GM12892 (cell line): ENCODE measurements around the gene POLR3B.

Source experiments
- DNase-seq: peaks from one replicate; pipeline ENCODE4 v3.0.0; 2011; ENCODE audit not compliant: insufficient read length
- FAIRE-seq: peaks from 2 replicates; lab custom pipeline; 2011; peaks lifted over from hg19 to GRCh38; lab: Jason Lieb, UNC
- POLR2A ChIP-seq: IDR thresholded peaks from 2 replicates; pipeline ENCODE4 v1.6.1; 2011; ENCODE audit warnings: low read depth, low read length, control low read depth
- POLR2AphosphoS5 ChIP-seq: IDR thresholded peaks from 2 replicates; pipeline ENCODE4 v1.6.1; 2011; ENCODE audit warnings: low read depth, low read length, control low read depth
- TAF1 ChIP-seq: IDR thresholded peaks from 2 replicates; pipeline ENCODE4 v1.6.1; 2011; ENCODE audit warnings: low read depth, mild to moderate bottlenecking, control low read depth, low read length, borderline replicate concordance

POLR3B gene

GRCh38 chr12:106492857-106493256, 135.3 kb downstream of the POLR3B start:
- DNase-seq (no peak), FAIRE-seq (no peak)
- TF ChIP-seq POLR2AphosphoS5 (no peak), POLR2A (no peak), TAF1 (no peak)

- DNase-seq (no peak), FAIRE-seq (no peak)
- TF ChIP-seq TAF1 (no peak), POLR2AphosphoS5 (no peak), POLR2A (no peak)
These were observed 136.0 kb downstream of the POLR3B start for GRCh38 chr12:106493531-106493930.

- DNase-seq = no peak
- TF ChIP-seq POLR2AphosphoS5 (no peak), POLR2A (no peak), TAF1 (no peak)
- no peak for FAIRE-seq
These were observed 137.9 kb downstream of the POLR3B start for GRCh38 chr12:106495354-106495965.

GRCh38 chr12:106498056-106498455, 140.5 kb downstream of the POLR3B start:
- FAIRE-seq = no peak
- TF ChIP-seq POLR2A (no peak), TAF1 (no peak), POLR2AphosphoS5 (no peak)
- DNase-seq = no peak

- FAIRE-seq (no peak), DNase-seq (no peak)
- TF ChIP-seq POLR2A (no peak), TAF1 (no peak), POLR2AphosphoS5 (no peak)
These were observed 142.1 kb downstream of the POLR3B start for GRCh38 chr12:106499628-106500027.

GRCh38 chr12:106506691-106507090, 149.1 kb downstream of the POLR3B start:
- no peak for DNase-seq
- FAIRE-seq = no peak
- TF ChIP-seq POLR2A (no peak), TAF1 (no peak)

- no peak for FAIRE-seq
- DNase-seq = no peak
- TF ChIP-seq POLR2A = no peak
- TF ChIP-seq TAF1 = no peak
- TF ChIP-seq POLR2AphosphoS5 = no peak
These were observed 151.4 kb downstream of the POLR3B start for GRCh38 chr12:106508966-106509365.

- TF ChIP-seq TAF1 (no peak), POLR2A (no peak), POLR2AphosphoS5 (no peak)
- no peak for FAIRE-seq
- no peak for DNase-seq
These were observed 153.8 kb downstream of the POLR3B start for GRCh38 chr12:106511365-106511764.

- TF ChIP-seq POLR2A (no peak), POLR2AphosphoS5 (no peak), TAF1 (no peak)
- FAIRE-seq = no peak
These were observed 159.8 kb downstream of the POLR3B start for GRCh38 chr12:106517314-106517713.

GRCh38 chr12:106519607-106520021, 162.1 kb downstream of the POLR3B start:
- TF ChIP-seq POLR2AphosphoS5 = no peak
- TF ChIP-seq POLR2A = no peak
- no peak for TF ChIP-seq TAF1
- DNase-seq (no peak), FAIRE-seq (no peak)

More at GRCh38 chr12:106517314-106517713, 159.8 kb downstream of the POLR3B start:
- no peak for DNase-seq

GRCh38 chr12:106521901-106522300, 164.4 kb downstream of the POLR3B start:
- no peak for DNase-seq
- no peak for FAIRE-seq
- TF ChIP-seq TAF1 = no peak
- TF ChIP-seq POLR2A = no peak
- TF ChIP-seq POLR2AphosphoS5 = no peak

GRCh38 chr12:106522708-106523107, 165.2 kb downstream of the POLR3B start:
- DNase-seq = no peak
- FAIRE-seq = no peak
- TF ChIP-seq TAF1 (no peak), POLR2A (no peak)
